Measurements from ENCODE around the gene STX11.

The STX11 gene

GRCh38 chr6:144215932-144216667, 65.8 kb downstream of the STX11 start:
- peak; percentile 82 to 98 (median 94) for DNase-seq

GRCh38 chr6:144216668-144217218, 66.4 kb downstream of the STX11 start:
- peak in 4 of 14 donors; percentile 41 to 84 (median 80) for DNase-seq

DNA sequence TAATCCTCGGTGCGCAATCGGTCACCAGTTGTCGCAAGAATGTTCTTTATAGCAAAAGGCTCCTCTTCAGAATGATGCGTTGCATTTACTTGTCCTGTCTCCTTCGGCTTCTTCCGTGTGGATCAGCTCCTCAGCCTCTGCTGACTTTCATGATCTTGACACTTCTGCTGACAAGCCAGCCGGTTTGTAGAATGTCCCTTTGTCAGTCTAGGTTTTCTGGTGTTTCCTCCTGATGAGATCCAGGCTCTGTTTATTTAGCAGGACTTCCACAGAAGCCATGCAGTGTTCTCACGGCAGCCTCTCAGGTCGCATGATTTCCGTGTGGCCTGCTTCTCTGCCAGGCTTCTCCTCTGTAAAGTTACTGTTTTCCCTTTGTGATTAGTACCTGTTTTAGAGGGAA, 66.9 kb downstream of the STX11 start:
- no peak for DNase-seq

GRCh38 chr6:144217797-144218196, 67.5 kb downstream of the STX11 start:
- no peak for DNase-seq

- DNase-seq: no peak
Measured at GRCh38 chr6:144219056-144219685, 68.9 kb downstream of the STX11 start.

DNA sequence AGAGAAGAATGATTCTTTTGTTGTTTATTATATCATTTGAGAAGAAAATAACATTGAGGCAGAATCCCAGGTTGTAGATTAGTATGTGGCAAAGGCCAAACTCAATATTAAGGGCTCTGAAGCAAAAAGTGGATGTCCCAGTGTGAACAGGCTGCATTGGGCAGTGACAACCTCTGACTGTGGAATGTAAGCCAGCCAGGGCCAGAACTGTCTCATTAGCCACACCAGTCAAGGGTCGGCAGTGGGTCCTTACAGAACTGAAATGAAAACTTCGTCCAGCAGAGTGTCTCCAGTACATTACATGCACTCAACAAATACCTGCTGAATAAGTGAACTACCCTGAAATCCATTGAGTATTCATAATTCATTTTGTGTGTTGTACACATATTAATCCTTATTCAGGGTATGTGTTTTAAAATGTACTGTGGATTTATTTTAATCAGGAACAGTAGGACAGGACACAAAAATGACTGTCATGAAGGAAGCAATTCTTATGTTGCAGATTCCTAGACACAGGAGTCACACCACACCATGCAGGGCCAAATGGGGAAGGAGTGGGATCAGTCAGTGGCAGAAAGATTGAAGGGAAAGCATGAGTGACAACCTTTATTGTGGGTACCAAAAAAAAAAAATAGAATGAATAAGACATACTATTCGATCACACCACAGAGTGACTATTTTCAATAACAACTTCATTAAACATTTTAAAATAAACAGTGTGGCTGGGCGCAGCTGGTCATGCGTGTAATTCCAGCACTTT, 69.9 kb downstream of the STX11 start:
- no peak for DNase-seq

DNA sequence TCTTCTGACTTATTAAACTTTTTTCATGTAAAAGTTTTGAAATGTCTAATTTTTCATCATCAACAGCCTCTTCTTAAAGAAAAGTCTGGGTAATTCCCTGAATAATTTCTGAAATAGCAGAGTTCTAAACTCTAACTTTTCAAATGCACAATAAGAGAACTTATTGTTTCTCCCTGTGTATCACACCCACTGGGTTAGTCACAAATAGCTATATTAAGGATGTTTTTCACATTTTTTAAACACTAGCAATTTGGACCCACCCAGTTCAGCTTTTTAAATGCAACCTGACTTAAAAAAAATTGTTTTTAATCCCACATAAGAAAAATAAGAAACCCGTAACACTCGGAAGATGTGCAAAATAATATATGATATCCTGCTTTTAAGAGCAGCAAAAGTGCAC, 73.4 kb downstream of the STX11 start:
- DNase-seq: no peak

DNA sequence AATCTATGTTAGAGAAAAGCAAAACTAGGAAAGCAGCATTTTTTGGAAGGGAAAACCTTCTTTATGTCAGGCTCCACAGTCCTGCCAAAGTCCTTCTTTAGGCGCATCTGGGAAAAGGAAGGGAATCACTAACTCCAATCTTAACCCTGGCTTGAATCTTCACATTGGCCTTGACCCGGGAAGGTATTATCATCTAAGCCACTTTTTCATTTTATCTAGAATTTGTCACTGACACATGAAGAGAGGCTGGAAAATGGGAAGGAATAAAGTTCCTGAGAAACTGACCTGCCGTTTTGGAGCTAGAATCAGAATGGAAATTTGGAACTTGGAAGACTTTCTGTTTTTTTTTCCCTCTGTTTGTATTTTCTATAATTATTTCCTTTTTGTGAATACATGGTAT, 81.4 kb downstream of the STX11 start:
- DNase-seq: no peak

- DNase-seq: no peak
Measured at GRCh38 chr6:144232176-144232831, 82.0 kb downstream of the STX11 start.

DNA sequence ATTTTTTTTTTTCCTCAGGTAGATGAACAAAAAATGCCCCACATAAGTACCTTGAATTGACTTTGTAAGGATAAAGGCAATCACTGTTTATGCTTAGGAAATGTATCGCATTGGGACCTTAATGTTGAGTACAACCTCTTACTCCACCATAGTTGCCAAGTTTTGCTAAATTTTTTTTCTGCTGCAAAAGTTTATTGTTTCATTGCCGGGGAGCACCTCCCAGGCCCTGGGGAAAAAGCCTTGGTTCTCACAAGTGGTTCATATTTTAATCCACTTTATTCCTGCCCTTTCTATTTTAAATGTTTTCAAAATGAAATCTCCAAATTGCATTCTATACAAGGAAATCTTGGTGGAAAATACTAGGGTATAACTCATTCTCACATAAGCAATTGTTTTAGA, 82.5 kb downstream of the STX11 start:
- DNase-seq: no peak

DNA sequence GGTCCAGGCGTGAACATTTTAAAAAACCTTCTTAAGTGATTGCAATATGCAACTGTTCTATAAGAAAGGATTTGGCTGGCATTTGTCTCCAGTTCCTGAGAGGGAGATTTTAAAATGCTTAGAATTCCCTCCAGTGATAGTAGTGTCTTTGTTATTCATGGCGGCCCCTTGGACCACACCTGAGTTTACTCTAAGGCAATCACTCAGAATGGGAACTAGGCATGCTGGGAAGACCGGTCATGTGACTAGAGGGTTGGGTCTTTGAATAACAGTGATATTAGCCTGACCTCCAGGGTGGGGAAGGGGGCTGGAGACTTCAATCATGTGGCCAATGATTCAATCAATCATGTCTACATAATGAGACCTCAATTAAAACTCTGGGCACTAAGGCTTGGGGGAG, 84.1 kb downstream of the STX11 start:
- no peak for DNase-seq

GRCh38 chr6:144234935-144235334, 84.6 kb downstream of the STX11 start:
- DNase-seq: no peak

Measured in C1 segment of cervical spinal cord (tissue), 14 donors.